Endothelial cell of umbilical vein (primary cell): ENCODE results near the gene CD163L1. TPM values are rescaled to one million over a fixed set of nuclear protein-coding genes. Genes with fewer than 3 reads are reported as not detected.

Experiments used
- BruUV-seq: library from RNA; stranded (reverse); fragments of 400-500 nt; replicated peaks from 2 replicates; lab custom pipeline; 2021; lab: Mats Ljungman, UMichigan
- CTCF ChIA-PET: fragments of 300-600, 350-600 bp; sonication (Branson Sonifier 250); formaldehyde crosslinking; loops from one replicate; lab custom pipeline; 2021; ENCODE audit warnings: antibody characterized with exemption, inconsistent platforms; lab: Charles Lee
- POLR2A ChIA-PET: fragments of 300-600, 350-600 bp; sonication (Branson Sonifier 250); formaldehyde crosslinking; loops from one replicate; lab custom pipeline; 2021; ENCODE audit warnings: antibody characterized with exemption, inconsistent platforms; lab: Charles Lee
- DNase-seq: peaks from one replicate; pipeline ENCODE4 v3.0.0-alpha.2; 2011; ENCODE audit warnings: low read depth, low spot score
- FAIRE-seq: peaks from 2 replicates; lab custom pipeline; 2011; peaks lifted over from hg19 to GRCh38; lab: Jason Lieb, UNC
- H2AFZ ChIP-seq: 2 replicates; pipeline ENCODE4 v1.6.0; 2012; ENCODE audit warnings: low read depth, low read length, control low read depth, inconsistent platforms
- H3K27ac ChIP-seq: 2 replicates; pipeline ENCODE4 v1.5.1; 2011; ENCODE audit warnings: low read depth, mild to moderate bottlenecking, control low read depth, low read length, moderate library complexity; ENCODE audit not compliant: insufficient read depth
- H3K27me3 ChIP-seq, 2 experiments: 2 replicates each; pipeline versions ENCODE4 v1.6.0 to v1.6.1; 2011; ENCODE audit warnings: low read length in 2 of 2, mixed read lengths in 1 of 2; ENCODE audit not compliant: control insufficient read depth in 2 of 2, insufficient read depth in 2 of 2
- H3K36me3 ChIP-seq, 2 experiments: 2 replicates in 1 of 2; 3 replicates in 1 of 2; pipeline ENCODE4 v1.5.1; 2011; ENCODE audit warnings: low read length in 2 of 2, mild to moderate bottlenecking in 1 of 2, moderate library complexity in 1 of 2; ENCODE audit not compliant: control insufficient read depth in 2 of 2, insufficient read depth in 2 of 2; ENCODE audit errors: extremely low read depth in 1 of 2
- H3K4me1 ChIP-seq: 3 replicates; pipeline ENCODE4 v1.5.1; 2011; ENCODE audit warnings: mild to moderate bottlenecking, low read length; ENCODE audit not compliant: control insufficient read depth, insufficient read depth; ENCODE audit errors: extremely low read depth
- H3K4me2 ChIP-seq: 2 replicates; pipeline ENCODE4 v1.6.1; 2011; ENCODE audit warnings: low read length, control low read depth, mixed read lengths; ENCODE audit not compliant: insufficient read depth
- H3K4me3 ChIP-seq, 3 experiments: fragments of 200-600 bp in 1 of 3; sonication (generic), shearing (Covaris generic) in 1 of 3; replicated peaks in 1 of 3; 2 replicates each; pipeline ENCODE4 v1.5.1; 2011 to 2016; ENCODE audit warnings: control low read depth in 3 of 3, low read length in 3 of 3, mild to moderate bottlenecking in 2 of 3, inconsistent platforms in 1 of 3, low read depth in 1 of 3, moderate library complexity in 1 of 3; ENCODE audit not compliant: insufficient read depth in 1 of 3
- H3K79me2 ChIP-seq: 2 replicates; pipeline ENCODE4 v1.6.0; 2012; ENCODE audit warnings: low read length, inconsistent platforms; ENCODE audit not compliant: control insufficient read depth, insufficient read depth
- H3K9ac ChIP-seq: replicated peaks from 2 replicates; pipeline ENCODE3; 2011; ENCODE audit warnings: low read length, control low read depth; ENCODE audit not compliant: insufficient read depth; ENCODE audit errors: extremely low read depth
- H3K9me1 ChIP-seq: replicated peaks from 3 replicates; pipeline ENCODE4 v1.6.0; 2011; ENCODE audit warnings: mild to moderate bottlenecking, low read length; ENCODE audit not compliant: control insufficient read depth, insufficient read depth; ENCODE audit errors: extremely low read depth
- H3K9me3 ChIP-seq: replicated peaks from 2 replicates; pipeline ENCODE4 v1.5.1; 2012; ENCODE audit warnings: low read length, inconsistent platforms; ENCODE audit not compliant: control insufficient read depth, insufficient read depth
- H4K20me1 ChIP-seq: replicated peaks from 2 replicates; pipeline ENCODE3; 2011; ENCODE audit warnings: mild to moderate bottlenecking, low read length; ENCODE audit not compliant: control insufficient read depth, insufficient read depth; ENCODE audit errors: extremely low read depth
- CTCF ChIP-seq, 2 donors: IDR thresholded peaks; 1 replicate in 1 of 2; 2 replicates in 1 of 2; pipeline ENCODE4 v1.5.1; 2011; ENCODE audit warnings: low read length in 2 of 2, mild to moderate bottlenecking in 2 of 2, moderate library complexity in 2 of 2, control low read depth in 1 of 2, inconsistent platforms in 1 of 2, low read depth in 1 of 2; ENCODE audit not compliant: insufficient read depth in 1 of 2; ENCODE audit errors: extremely low read depth in 1 of 2
- EZH2 ChIP-seq: IDR thresholded peaks from 2 replicates; pipeline ENCODE4 v1.6.1; 2012; ENCODE audit warnings: borderline replicate concordance, low read depth, mild to moderate bottlenecking, moderate library complexity, low read length, inconsistent platforms; ENCODE audit not compliant: severe bottlenecking
- FOS ChIP-seq: IDR thresholded peaks from 2 replicates; pipeline ENCODE4 v1.6.1; 2011; ENCODE audit warnings: mild to moderate bottlenecking, low read length, moderate library complexity, borderline replicate concordance; ENCODE audit not compliant: insufficient read depth
- GATA2 ChIP-seq: IDR thresholded peaks from 2 replicates; pipeline ENCODE4 v1.7.0; 2011; ENCODE audit warnings: low read depth, mild to moderate bottlenecking, moderate library complexity, mixed read lengths, low read length; ENCODE audit not compliant: insufficient read length, insufficient read depth
- JUN ChIP-seq: IDR thresholded peaks from 2 replicates; pipeline ENCODE4 v1.6.1; 2011; ENCODE audit warnings: borderline replicate concordance, low read depth; ENCODE audit not compliant: insufficient read length, insufficient read depth
- MAX ChIP-seq: IDR thresholded peaks from 2 replicates; pipeline ENCODE4 v1.6.1; 2011; ENCODE audit not compliant: insufficient read depth, insufficient read length
- MYC ChIP-seq: IDR thresholded peaks from one replicate; pipeline ENCODE4 v1.6.1; 2011; ENCODE audit warnings: mild to moderate bottlenecking, low read depth, low read length
- POLR2A ChIP-seq: IDR thresholded peaks from 2 replicates; pipeline ENCODE4 v1.6.1; 2012; ENCODE audit warnings: low read depth, mild to moderate bottlenecking, control low read depth, low read length
- POLR2AphosphoS5 ChIP-seq: IDR thresholded peaks from 2 replicates; pipeline ENCODE4 v1.6.1; 2012; ENCODE audit warnings: low read depth, mild to moderate bottlenecking, control low read depth, low read length, moderate library complexity; ENCODE audit not compliant: insufficient read depth
- dilution Hi-C: fragments of 300-500 bp; cut with MboI; formaldehyde crosslinking; loops from one replicate; pipeline ENCODE4 v1.15.0; 2019; ENCODE audit warnings: low sequenced_read_pairs; ENCODE audit not compliant: extremely low pct_ligation_motif_present
- intact Hi-C: fragments of 100-400 bp; cut with micrococcal nuclease; formaldehyde crosslinking; loops from one replicate; pipeline ENCODE4 v1.10.0; 2022
- polyA plus RNA-seq, 4 experiments: library from polyadenylated mRNA; depleted of rRNA in 3 of 4; stranded (reverse) in 3 of 4; unstranded in 1 of 4; fragments of >200 nt; gene quantifications; 2 replicates each; pipeline versions ENCODE4 v1.2.1 to v1.2.3, GENCODE V29; 2011 to 2012; ENCODE audit warnings: missing spikeins in 1 of 4
- total RNA-seq: library from RNA; stranded (reverse); gene quantifications from 2 replicates; pipeline ENCODE4 v1.2.3, GENCODE V29; 2021

Gene CD163L1
- total and polyA plus RNA-seq, 2 donors (not counting 3 experiments of a cell fraction or from before 2014, with no cell fraction given): 2.8 to 7.5 TPM

GRCh38 chr12:7493006-7493405 lies 49.1 kb upstream of the CD163L1 start:
- Histone ChIP-seq H3K4me3 (no peak overlapping the region), H3K9me3 (no peaks in the 10 kb centered on the region), H3K27me3 (peaks cover 9 to 18% of the 10 kb centered on the region in 2 experiments), H3K4me1 (no peaks in the 10 kb centered on the region), H2AFZ (no peak overlapping the region), H4K20me1 (no peaks in the 10 kb centered on the region), H3K27ac (no peak overlapping the region), H3K9me1 (no peaks in the 10 kb centered on the region), H3K9ac (no peak overlapping the region), H3K4me2 (no peak overlapping the region), H3K79me2 (no peaks in the 10 kb centered on the region), H3K36me3 (no peaks in the 10 kb centered on the region)
- ChIA-PET POLR2A (no interaction called here), CTCF (no interaction called here)
- FAIRE-seq (no peak), DNase-seq (no peak)
- BruUV-seq: no TSS peak
- TF ChIP-seq MYC: no peak
- no peak for TF ChIP-seq MAX
- no peak for TF ChIP-seq FOS
- TF ChIP-seq POLR2AphosphoS5: no peak
- no peak for TF ChIP-seq GATA2
- no peak for TF ChIP-seq JUN
- no peak for TF ChIP-seq POLR2A
- TF ChIP-seq CTCF (IDR thresholded peaks at IDR 0.05; ENCODE audit: extremely low read depth in 1 of 2, insufficient read depth in 1 of 2, low read depth in 1 of 2, low read length in 2 of 2): no peak
- no peak for TF ChIP-seq EZH2
- dilution Hi-C loops (no loop called here), intact Hi-C loops (no loop called here)
